Measurements from ENCODE around the gene MAPK8IP2.

Gene MAPK8IP2

DNA sequence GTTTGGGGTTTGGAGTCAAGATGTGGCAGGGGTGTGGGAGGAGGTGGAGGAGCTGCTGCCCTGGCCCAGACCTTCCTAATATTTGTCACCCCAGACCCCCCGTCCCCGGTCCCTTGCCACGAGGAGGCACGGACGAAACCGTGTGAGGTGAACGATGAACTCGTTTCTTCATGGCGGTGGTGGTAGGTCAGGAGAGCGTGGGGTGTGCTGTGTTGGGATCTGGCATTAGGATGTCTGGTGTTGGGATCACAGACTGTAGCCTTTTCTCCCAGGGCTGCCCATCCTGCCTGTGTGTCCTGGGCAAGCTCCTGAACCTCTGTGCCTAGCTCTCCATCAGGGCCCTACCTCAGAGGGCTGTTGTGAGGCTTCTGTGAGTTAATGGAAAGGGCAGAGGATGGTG lies 8.4 kb downstream of the MAPK8IP2 start:
- no peak for DNase-seq (ENCODE audit: extremely low read depth, low read depth)
- no peak overlapping the region for H3K4me3 ChIP-seq (replicated peaks; ENCODE audit: low read depth, low read length)
- TF ChIP-seq, protein P1, sequence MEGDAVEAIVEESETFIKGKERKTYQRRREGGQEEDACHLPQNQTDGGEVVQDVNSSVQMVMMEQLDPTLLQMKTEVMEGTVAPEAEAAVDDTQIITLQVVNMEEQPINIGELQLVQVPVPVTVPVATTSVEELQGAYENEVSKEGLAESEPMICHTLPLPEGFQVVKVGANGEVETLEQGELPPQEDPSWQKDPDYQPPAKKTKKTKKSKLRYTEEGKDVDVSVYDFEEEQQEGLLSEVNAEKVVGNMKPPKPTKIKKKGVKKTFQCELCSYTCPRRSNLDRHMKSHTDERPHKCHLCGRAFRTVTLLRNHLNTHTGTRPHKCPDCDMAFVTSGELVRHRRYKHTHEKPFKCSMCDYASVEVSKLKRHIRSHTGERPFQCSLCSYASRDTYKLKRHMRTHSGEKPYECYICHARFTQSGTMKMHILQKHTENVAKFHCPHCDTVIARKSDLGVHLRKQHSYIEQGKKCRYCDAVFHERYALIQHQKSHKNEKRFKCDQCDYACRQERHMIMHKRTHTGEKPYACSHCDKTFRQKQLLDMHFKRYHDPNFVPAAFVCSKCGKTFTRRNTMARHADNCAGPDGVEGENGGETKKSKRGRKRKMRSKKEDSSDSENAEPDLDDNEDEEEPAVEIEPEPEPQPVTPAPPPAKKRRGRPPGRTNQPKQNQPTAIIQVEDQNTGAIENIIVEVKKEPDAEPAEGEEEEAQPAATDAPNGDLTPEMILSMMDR (IDR thresholded peaks at IDR 0.05; ENCODE audit: low read depth, low read length, missing control alignments): no peak

DNA sequence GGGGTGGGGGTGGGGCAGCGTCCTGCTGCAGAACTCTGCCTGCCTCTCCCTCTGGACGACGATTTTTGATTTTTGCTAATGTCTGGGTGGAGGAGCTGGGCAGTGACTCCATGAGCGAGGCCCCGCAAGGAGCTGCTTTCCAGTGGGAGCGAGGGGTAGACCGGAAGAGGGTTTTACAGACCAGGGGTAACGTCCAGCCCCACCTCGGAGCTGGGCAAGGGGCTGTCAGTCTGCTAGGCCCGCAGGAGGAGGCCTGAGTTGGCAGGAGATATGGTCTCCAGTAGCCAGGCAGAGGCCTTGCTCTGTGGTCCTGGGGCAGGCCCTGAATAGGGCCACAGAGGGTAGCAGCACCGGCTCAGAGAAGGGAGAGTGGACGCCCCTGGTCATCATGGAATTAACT lies 9.0 kb downstream of the MAPK8IP2 start:
- no peak for DNase-seq (ENCODE audit: extremely low read depth, low read depth)
- TF ChIP-seq, protein P1 (IDR thresholded peaks at IDR 0.05; ENCODE audit: low read depth, low read length, missing control alignments): no peak
- no peak overlapping the region for H3K4me3 ChIP-seq (replicated peaks; ENCODE audit: low read depth, low read length)

DNA sequence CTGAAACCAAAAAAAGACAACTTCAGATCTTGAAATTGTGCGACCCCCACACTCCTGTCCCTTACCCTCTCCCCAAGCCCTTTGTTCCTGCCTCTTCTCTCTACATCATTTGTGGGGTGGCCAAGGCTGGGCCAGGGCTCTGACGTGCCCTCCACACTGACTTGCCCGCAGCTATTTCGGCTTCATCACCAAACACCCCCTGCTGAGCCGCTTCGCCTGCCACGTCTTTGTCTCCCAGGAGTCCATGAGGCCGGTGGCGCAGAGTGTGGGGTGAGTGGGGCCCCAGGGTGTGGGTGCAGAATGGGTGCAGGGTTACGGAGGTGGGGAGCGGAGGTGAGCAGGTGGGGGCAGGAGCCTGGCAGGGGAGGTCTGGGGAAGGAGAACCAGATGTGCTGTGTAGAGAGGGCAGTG lies 9.5 kb downstream of the MAPK8IP2 start:
- DNase-seq (ENCODE audit: extremely low read depth, low read depth): no peak
- TF ChIP-seq, protein P1 (IDR thresholded peaks at IDR 0.05; ENCODE audit: low read depth, low read length, missing control alignments): no peak

DNA sequence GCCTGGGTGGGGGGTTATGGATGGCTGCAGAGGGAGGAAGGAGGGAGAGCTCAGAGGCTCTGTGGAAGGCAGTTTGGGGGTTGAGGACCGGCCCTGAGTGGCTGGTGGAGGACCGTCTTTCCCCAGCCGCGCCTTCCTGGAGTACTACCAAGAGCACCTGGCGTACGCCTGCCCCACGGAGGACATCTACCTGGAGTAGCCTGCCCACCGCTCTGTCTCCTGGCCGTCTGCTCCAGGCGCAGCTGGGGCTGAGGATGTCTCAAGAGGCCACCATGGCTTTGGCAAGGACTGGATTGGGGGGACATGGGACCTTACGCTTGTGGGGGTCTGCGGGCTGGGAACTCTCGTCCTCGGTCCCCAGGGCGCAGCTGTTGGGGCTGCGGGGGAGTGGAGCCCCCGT lies 10.0 kb downstream of the MAPK8IP2 start:
- H3K4me3 ChIP-seq (replicated peaks; ENCODE audit: low read depth, low read length): no peak overlapping the region
- no peak for DNase-seq (ENCODE audit: extremely low read depth, low read depth)
- TF ChIP-seq, protein P1 (IDR thresholded peaks at IDR 0.05; ENCODE audit: low read depth, low read length, missing control alignments): no peak

More for the DNA sequence above, 9.5 kb downstream of the MAPK8IP2 start:
- H3K4me3 ChIP-seq (replicated peaks; ENCODE audit: low read depth, low read length): no peak overlapping the region

DNA sequence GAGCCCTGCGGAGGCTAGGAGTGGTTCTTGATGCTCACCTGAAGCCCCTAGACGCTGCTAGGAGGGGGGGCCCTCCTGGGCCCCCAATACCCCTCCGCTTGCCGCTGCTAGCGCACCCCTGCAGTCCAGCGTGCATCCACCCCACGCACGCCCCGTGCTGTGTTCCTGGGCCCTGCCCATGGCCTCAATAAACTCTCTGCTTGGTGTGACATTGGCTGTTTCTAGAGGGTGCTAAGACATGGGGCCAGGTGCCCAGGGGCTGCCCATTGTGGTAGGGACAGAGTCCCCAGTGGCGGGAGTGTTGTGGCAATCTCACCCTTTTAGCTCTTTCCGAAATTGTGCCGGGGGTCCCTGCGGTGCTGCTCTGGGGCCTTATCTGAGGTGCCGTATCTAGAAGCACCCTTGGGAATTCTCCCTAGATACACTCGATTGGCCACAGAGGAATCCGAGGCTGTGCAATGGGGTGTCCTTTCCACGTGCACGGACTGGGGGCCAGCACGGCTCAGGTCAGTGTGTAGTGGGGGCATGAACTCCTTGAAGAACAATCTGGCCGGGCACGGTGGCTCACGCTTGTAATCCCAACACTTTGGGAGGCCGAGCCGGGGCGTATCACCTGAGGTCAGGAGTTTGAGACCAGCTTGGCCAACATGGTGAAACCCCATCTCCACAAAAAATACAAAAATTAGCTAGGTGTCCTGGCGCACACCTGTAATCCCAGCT lies 10.9 kb downstream of the MAPK8IP2 start:
- no peak overlapping the region for H3K4me3 ChIP-seq (replicated peaks; ENCODE audit: low read depth, low read length)
- TF ChIP-seq, protein P1 (IDR thresholded peaks at IDR 0.05; ENCODE audit: low read depth, low read length, missing control alignments): no peak
- no peak for DNase-seq (ENCODE audit: extremely low read depth, low read depth)

DNA sequence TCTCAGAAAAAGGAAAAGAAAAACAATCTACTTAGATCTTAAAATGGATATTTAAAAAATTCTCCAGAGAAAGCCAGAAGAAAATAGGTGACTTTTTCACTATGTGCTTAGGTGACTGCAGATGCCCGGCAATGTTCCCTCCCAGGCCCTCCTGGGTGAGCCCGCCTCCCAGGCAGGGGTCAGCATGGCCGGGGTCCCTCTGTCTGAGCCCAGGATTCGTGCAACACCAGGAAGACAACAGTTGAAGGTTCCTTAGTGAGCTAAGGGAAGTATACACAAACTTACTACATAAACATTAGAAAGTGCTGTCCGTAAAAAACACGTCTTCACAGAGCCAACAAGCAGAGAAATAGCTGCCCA lies 11.6 kb downstream of the MAPK8IP2 start:
- DNase-seq (ENCODE audit: extremely low read depth, low read depth): no peak
- H3K4me3 ChIP-seq (replicated peaks; ENCODE audit: low read depth, low read length): no peak overlapping the region
- TF ChIP-seq, protein P1 (IDR thresholded peaks at IDR 0.05; ENCODE audit: low read depth, low read length, missing control alignments): no peak
